ENCODE measurements around the gene SPATA31D3. TPM values are rescaled to one million over a fixed set of nuclear protein-coding genes. Genes with fewer than 3 reads are reported as not detected.

The SPATA31D3 gene
- total and polyA plus RNA-seq, 8 donors = not detected

DNA sequence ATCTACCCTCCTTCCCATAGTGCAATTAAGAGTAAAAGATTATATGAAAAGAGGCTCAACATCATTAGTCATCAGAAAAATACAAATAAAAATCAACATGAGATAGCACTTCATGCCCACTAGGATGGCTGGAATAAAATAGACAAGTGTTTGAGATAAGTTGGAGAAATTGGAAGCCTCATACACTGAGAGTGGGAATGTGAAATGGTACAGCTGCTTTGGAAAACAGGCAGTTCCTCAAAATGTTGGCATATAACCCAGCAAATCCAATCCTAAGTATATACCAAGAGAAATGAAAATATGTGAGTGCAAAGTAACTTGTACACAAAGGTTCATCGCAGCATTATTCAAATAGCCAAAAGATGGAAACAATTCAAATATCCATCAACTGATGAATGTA is 9.8 kb downstream of the SPATA31D3 start:
- no peak for FAIRE-seq
- WGBS, 2 donors = 90 to 94% methylated on average over 1 of the region's 1 CpG

DNA sequence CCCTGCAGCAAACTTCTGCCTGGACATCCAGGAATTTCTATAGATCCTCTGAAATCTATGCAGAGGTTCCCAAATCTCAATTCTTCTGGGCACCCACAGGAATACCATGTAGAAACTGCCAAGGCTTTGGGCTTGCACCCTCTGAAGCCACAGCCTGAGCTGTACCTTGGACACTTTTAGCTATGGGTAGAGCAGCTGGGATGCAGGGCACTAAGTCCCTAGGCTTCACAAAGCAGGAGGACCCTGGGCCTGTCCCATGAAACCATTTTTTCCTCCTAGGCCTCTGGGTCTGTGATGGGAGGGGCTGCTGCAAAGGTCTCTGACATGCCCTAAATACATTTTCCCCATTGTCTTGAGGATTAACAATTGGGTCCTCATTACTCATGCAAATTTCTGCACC is 12.3 kb downstream of the SPATA31D3 start:
- Histone ChIP-seq H3K9me3 (no peaks in the 10 kb centered on the region), H3K27ac (no peak overlapping the region), H3K36me3 (no peaks in the 10 kb centered on the region), H3K4me1 (no peaks in the 10 kb centered on the region), H3K4me3 (no peak overlapping the region), H3K27me3 (no peaks in the 10 kb centered on the region)
- DNase-seq = no peak
- ATAC-seq = no peak
- no peak for FAIRE-seq
- TF ChIP-seq, protein P1, sequence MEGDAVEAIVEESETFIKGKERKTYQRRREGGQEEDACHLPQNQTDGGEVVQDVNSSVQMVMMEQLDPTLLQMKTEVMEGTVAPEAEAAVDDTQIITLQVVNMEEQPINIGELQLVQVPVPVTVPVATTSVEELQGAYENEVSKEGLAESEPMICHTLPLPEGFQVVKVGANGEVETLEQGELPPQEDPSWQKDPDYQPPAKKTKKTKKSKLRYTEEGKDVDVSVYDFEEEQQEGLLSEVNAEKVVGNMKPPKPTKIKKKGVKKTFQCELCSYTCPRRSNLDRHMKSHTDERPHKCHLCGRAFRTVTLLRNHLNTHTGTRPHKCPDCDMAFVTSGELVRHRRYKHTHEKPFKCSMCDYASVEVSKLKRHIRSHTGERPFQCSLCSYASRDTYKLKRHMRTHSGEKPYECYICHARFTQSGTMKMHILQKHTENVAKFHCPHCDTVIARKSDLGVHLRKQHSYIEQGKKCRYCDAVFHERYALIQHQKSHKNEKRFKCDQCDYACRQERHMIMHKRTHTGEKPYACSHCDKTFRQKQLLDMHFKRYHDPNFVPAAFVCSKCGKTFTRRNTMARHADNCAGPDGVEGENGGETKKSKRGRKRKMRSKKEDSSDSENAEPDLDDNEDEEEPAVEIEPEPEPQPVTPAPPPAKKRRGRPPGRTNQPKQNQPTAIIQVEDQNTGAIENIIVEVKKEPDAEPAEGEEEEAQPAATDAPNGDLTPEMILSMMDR (IDR thresholded peaks at IDR 0.05) = no peak
- intact Hi-C loops (cut with DNase I) = no loop called here

More for the DNA sequence above, 9.8 kb downstream of the SPATA31D3 start:
- Histone ChIP-seq H3K36me3 (no peaks in the 10 kb centered on the region), H3K27ac (no peak overlapping the region), H3K27me3 (no peaks in the 10 kb centered on the region), H3K4me3 (no peak overlapping the region), H3K9me3 (no peaks in the 10 kb centered on the region), H3K4me1 (no peaks in the 10 kb centered on the region)
- intact Hi-C loops (cut with DNase I) = no loop called here
- ATAC-seq (no peak), DNase-seq (no peak)
- TF ChIP-seq, protein P1 (IDR thresholded peaks at IDR 0.05) = no peak

DNA sequence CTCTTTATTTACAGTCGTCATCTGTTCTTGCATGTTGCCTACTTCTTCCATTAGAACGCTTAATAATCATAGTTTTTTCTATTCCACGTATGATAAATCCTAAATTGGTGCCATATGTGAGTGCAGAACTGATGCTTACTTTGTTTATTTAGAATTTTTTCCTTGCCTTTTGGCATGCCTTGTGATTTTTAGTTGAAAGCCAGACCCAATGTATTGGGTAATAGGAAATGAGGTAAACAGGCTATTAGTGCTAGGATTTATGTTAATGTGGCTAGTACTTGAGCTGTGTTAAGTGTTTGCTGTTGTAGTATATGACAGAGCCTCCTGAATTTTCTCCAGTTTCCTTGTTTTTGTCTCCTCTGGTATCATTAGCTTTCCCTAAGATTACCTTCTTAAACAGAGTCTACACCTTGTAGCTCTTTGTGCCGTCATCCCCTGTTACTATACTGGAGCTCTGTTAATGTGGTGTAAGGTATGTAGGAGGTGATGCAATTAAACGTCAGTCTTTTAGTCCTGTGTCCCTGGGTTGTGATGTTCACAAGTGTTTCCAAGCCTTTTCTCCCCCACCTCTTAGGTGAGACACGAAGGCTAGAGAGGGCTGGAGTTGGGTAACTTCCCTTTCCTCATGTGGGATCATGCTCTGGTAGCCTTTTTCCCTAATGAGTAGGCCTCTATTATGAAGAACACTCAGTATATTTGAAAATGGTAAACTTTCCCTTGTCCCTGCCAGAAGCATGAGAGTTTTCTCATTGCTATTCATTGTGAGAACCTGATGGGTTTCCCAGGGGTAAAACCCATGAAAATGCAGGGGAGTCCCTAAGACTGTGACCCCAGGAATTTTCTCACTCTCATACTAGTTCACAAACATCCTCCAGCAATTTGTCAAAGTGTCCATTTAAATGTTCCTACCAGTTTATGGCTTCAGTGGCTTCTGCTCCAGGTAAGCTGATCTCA is 21.2 kb downstream of the SPATA31D3 start:
- intact Hi-C loops (cut with DNase I) = no loop called here
- Histone ChIP-seq H3K4me3 (no peak overlapping the region), H3K36me3 (no peaks in the 10 kb centered on the region), H3K9me3 (no peaks in the 10 kb centered on the region), H3K27me3 (no peaks in the 10 kb centered on the region), H3K27ac (no peak overlapping the region), H3K4me1 (no peaks in the 10 kb centered on the region)
- DNase-seq (no peak), FAIRE-seq (no peak), ATAC-seq (no peak)
- WGBS, 2 donors = 52 to 59% methylated on average over 6 of the region's 6 CpGs
- TF ChIP-seq, protein P1 (IDR thresholded peaks at IDR 0.05) = no peak

DNA sequence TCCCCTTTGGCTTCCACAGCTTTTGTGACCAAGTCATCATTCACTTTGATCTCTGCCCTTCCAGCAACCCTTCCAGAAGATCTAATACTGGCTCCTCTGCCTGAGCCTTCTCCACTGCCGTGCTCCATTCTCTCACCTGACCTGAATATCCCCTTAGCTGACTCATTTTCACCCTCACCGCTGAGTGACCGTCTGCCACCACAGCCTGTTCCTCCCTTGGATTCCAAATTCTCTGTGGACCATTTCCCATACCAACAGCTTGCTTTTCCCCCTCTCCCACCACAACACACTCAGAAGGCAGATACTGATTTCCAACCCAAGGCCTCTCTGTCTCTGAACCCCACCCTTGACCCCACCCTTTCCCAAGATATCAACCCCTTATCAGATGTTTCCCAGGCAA is 24.7 kb downstream of the SPATA31D3 start:
- 76 to 82% methylated on average over 3 of the region's 3 CpGs for WGBS, 2 donors

More for the DNA sequence above, 24.7 kb downstream of the SPATA31D3 start:
- TF ChIP-seq, protein P1 (IDR thresholded peaks at IDR 0.05) = no peak
- Histone ChIP-seq H3K4me3 (no peak overlapping the region), H3K4me1 (no peaks in the 10 kb centered on the region), H3K9me3 (no peaks in the 10 kb centered on the region), H3K27ac (no peak overlapping the region), H3K27me3 (no peaks in the 10 kb centered on the region), H3K36me3 (no peaks in the 10 kb centered on the region)
- intact Hi-C loops (cut with DNase I) = no loop called here
- ATAC-seq (no peak), DNase-seq (no peak), FAIRE-seq (no peak)
